GM12892 (cell line): ENCODE measurements around the gene DAP3.
"Not testable (repeated sequence)": the region's sequence is repeated elsewhere in the genome, so short reads cannot be mapped to it uniquely, and the experiment has no call there.

Source experiments
- POLR2A ChIP-seq: IDR thresholded peaks from 2 replicates; pipeline ENCODE4 v1.6.1; 2011; ENCODE audit warnings: low read depth, low read length, control low read depth
- POLR2AphosphoS5 ChIP-seq: IDR thresholded peaks from 2 replicates; pipeline ENCODE4 v1.6.1; 2011; ENCODE audit warnings: low read depth, low read length, control low read depth
- TAF1 ChIP-seq: IDR thresholded peaks from 2 replicates; pipeline ENCODE4 v1.6.1; 2011; ENCODE audit warnings: low read depth, mild to moderate bottlenecking, control low read depth, low read length, borderline replicate concordance

DNA sequence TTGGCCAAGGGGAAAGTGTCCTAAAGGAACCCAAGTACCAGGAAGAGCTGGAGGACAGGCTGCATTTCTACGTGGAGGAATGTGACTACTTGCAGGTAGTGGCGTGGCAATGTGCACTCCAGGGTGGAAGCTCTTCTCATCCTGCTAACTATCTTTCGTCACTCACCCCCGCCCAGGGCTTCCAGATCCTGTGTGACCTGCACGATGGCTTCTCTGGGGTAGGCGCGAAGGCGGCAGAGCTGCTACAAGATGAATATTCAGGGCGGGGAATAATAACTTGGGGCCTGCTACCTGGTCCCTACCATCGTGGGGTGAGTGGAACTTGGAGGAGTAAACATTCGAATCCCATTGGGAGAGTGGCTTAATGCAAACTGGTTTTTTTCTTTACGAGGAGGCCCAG lies 58.7 kb downstream of the DAP3 start:
- not testable (repeated sequence) for TF ChIP-seq POLR2AphosphoS5, TAF1, POLR2A
